Caco-2 (cell line): ENCODE data around the gene LCK. TPM values are rescaled to one million over a fixed set of nuclear protein-coding genes. Genes with fewer than 3 reads are reported as not detected.
A peak's percentile ranks its signal among the peaks of the same experiment; 100 is the strongest.

ENCODE experiments used
- BruUV-seq: library from RNA; stranded (reverse); fragments of 400-500 nt; replicated peaks from 2 replicates; lab custom pipeline; 2021; lab: Mats Ljungman, UMichigan
- CTCF ChIA-PET: fragments of 300-600 bp; sonication (Branson Sonifier 250); formaldehyde crosslinking; loops from one replicate; lab custom pipeline; 2022; ENCODE audit warnings: antibody characterized with exemption; lab: Charles Lee
- POLR2A ChIA-PET: fragments of 300-600 bp; sonication (Branson Sonifier 250); formaldehyde crosslinking; loops from one replicate; lab custom pipeline; 2022; ENCODE audit warnings: antibody characterized with exemption; lab: Charles Lee
- DNase-seq, 2 experiments: peaks; one replicate each; pipeline versions ENCODE4 v3.0.0 to v3.0.0-alpha.2; 2020 to 2022
- H3K27me3 ChIP-seq: replicated peaks from 2 replicates; pipeline ENCODE4 v1.6.0; 2011; ENCODE audit warnings: low read length; ENCODE audit not compliant: control insufficient read depth, insufficient read depth
- H3K36me3 ChIP-seq: 2 replicates; pipeline ENCODE4 v1.5.1; 2011; ENCODE audit warnings: low read length; ENCODE audit not compliant: control insufficient read depth, insufficient read depth
- H3K4me1 ChIP-seq: fragments of 250-450 bp; sonication (Bioruptor Pico); 2 replicates; pipeline ENCODE4 v1.5.1; 2020; ENCODE audit warnings: mild to moderate bottlenecking
- H3K4me3 ChIP-seq: 2 replicates; pipeline ENCODE4 v1.5.1; 2011; ENCODE audit warnings: low read depth, mild to moderate bottlenecking, control low read depth, low read length
- H3K9me3 ChIP-seq: fragments of 250-450 bp; sonication (Bioruptor Pico); 2 replicates; pipeline ENCODE4 v1.5.1; 2020; ENCODE audit warnings: mild to moderate bottlenecking, moderate library complexity
- H3K27ac Mint-ChIP-seq: one replicate; pipeline ENCODE4 v1.8.0; 2022; ENCODE audit warnings: mixed read lengths; ENCODE audit not compliant: unreplicated experiment
- H3K27me3 Mint-ChIP-seq: one replicate; pipeline ENCODE4 v1.8.0; 2022; ENCODE audit warnings: mixed read lengths; ENCODE audit not compliant: insufficient read depth, unreplicated experiment
- H3K36me3 Mint-ChIP-seq: one replicate; pipeline ENCODE4 v1.8.0; 2022; ENCODE audit warnings: mild to moderate bottlenecking, mixed read lengths; ENCODE audit not compliant: insufficient read depth, unreplicated experiment
- H3K4me1 Mint-ChIP-seq: one replicate; pipeline ENCODE4 v1.8.0; 2022; ENCODE audit warnings: low read depth, mixed read lengths; ENCODE audit not compliant: unreplicated experiment
- H3K4me3 Mint-ChIP-seq: one replicate; pipeline ENCODE4 v1.8.0; 2022; ENCODE audit warnings: mild to moderate bottlenecking, moderate library complexity, mixed read lengths; ENCODE audit not compliant: unreplicated experiment
- H3K9me3 Mint-ChIP-seq: one replicate; pipeline ENCODE4 v1.8.0; 2022; ENCODE audit warnings: mixed read lengths; ENCODE audit not compliant: unreplicated experiment
- intact Hi-C: fragments of 100-400 bp; cut with micrococcal nuclease; formaldehyde crosslinking; loops from one replicate; pipeline ENCODE4 v1.10.0; 2022; ENCODE audit not compliant: unreplicated experiment
- total RNA-seq: library from RNA; stranded (reverse); gene quantifications from 2 replicates; pipeline ENCODE4 v1.2.3, GENCODE V29; 2022
- TF ChIP-seq, protein P1 (sequence below), 2 experiments: fragments of 200-600 bp in 1 of 2; IDR thresholded peaks; 1 replicate in 1 of 2; 2 replicates in 1 of 2; pipeline versions ENCODE4 v1.5.1 to v1.8.0; 2011 to 2022; ENCODE audit warnings: antibody characterized with exemption in 1 of 2, control low read depth in 1 of 2, inconsistent platforms in 1 of 2, low read depth in 1 of 2, low read length in 1 of 2, mild to moderate bottlenecking in 1 of 2, moderate library complexity in 1 of 2; ENCODE audit not compliant: insufficient read depth in 1 of 2, severe bottlenecking in 1 of 2, unreplicated experiment in 1 of 2

Gene LCK
- total RNA-seq, 1 experiment from 2014 or later: 0.39 TPM

DNA sequence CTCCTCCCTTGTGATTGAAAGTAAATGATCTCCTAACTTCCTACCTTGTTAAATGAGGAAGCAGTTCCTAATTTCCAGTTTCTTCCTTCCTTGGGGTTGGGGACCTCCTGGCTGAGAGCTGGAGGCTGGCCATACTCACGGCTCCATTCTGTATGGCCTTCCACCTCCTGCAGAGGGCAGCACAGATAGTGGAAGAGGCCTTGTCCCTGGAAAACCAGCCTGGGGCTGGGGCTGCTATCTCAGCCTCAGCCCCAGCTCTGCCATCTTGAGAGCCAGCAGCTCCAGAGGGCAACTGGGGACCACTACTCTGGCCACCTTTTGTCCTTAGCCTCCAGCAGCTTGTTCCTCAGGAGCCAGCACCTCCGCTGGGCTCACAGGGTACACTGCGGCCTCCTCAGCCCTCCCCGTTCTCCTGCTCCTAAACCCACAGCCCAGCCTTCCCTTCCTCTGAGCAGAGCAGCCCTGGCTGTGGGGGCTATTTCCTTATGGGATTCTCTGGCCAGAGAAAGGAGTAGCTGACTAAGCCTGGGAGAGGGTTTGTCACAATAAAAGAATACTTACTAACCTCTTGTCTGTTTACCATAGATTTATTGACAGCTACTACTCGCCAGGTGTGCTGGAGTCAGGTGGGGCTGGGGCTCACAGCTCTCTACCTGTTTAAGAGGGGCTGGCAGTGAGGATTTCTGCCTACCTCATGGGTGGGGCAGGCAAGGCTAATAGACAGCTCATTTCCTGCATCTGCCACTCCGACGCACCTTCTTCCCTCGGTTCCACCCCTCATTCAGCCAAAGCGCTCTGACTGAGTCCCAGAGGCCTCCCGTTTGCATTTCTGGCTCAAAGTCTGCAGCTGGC, 35.2 kb upstream of the LCK start:
- H3K27me3 ChIP-seq: no peaks in the 10 kb centered on the region
- no peaks in the 10 kb centered on the region for H3K4me1 ChIP-seq
- TF ChIP-seq, protein P1, sequence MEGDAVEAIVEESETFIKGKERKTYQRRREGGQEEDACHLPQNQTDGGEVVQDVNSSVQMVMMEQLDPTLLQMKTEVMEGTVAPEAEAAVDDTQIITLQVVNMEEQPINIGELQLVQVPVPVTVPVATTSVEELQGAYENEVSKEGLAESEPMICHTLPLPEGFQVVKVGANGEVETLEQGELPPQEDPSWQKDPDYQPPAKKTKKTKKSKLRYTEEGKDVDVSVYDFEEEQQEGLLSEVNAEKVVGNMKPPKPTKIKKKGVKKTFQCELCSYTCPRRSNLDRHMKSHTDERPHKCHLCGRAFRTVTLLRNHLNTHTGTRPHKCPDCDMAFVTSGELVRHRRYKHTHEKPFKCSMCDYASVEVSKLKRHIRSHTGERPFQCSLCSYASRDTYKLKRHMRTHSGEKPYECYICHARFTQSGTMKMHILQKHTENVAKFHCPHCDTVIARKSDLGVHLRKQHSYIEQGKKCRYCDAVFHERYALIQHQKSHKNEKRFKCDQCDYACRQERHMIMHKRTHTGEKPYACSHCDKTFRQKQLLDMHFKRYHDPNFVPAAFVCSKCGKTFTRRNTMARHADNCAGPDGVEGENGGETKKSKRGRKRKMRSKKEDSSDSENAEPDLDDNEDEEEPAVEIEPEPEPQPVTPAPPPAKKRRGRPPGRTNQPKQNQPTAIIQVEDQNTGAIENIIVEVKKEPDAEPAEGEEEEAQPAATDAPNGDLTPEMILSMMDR (IDR thresholded peaks at IDR 0.05; ENCODE audit: insufficient read depth in 1 of 2, low read depth in 1 of 2, low read length in 1 of 2, severe bottlenecking in 1 of 2, unreplicated experiment in 1 of 2): peak; percentile 58 to 67
- Mint-ChIP-seq H3K36me3 (no peaks in the 10 kb centered on the region), H3K4me1 (no peaks in the 10 kb centered on the region), H3K9me3 (no peaks in the 10 kb centered on the region), H3K4me3 (no peak overlapping the region), H3K27me3 (no peaks in the 10 kb centered on the region), H3K27ac (no peak overlapping the region)
- ChIA-PET POLR2A (interaction anchor here (0.7 to 1.1 kb wide), 3 partner anchors 10 to 116 kb away, joined by 3 to 4 read pairs (median 4); partner anchors contain the start of gene IQCC), CTCF (interaction anchor here (0.5 to 2.4 kb wide), 9 partner anchors 10 to 179 kb away, joined by 3 to 11 read pairs (median 5); partner anchors contain the start of genes BSDC1, CCDC28B and IQCC)
- no peaks in the 10 kb centered on the region for H3K9me3 ChIP-seq
- intact Hi-C loops: loop anchor here (2.0 to 5.0 kb wide), 2 partner anchors 101 to 136 kb away; no protein-coding TSS in a partner anchor
- DNase-seq: peak; percentile 65 to 70
- no peak overlapping the region for H3K4me3 ChIP-seq
- BruUV-seq: no TSS peak
- H3K36me3 ChIP-seq: no peaks in the 10 kb centered on the region

DNA sequence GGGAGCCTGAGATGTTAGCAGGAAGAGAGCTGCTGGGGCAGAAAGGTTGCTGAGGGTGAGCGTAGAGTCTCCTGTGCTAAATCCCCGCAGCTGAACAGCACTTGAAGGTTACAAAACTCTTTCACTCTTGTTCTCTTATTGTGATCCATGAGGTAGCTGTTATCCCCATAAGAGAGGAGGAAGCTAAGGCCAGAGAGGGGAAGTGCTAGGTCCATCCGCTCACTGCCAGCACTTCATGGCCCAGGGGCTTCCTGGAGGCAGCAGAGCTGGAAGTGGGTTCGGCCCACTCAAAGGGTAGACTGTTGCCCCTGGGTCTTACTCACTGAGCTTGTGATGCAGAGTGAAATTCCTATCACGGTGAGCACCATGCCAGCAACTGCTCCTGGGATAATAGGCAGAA, 34.5 kb upstream of the LCK start:
- intact Hi-C loops: loop anchor here (5.0 kb wide), 1 partner anchor 136 kb away; no protein-coding TSS in a partner anchor
- CTCF ChIA-PET: interaction anchor here (1.0 to 2.4 kb wide), 4 partner anchors 11 to 147 kb away, joined by 5 to 11 read pairs (median 8); partner anchors contain the start of gene IQCC
- no peaks in the 10 kb centered on the region for H3K4me1 ChIP-seq

DNA sequence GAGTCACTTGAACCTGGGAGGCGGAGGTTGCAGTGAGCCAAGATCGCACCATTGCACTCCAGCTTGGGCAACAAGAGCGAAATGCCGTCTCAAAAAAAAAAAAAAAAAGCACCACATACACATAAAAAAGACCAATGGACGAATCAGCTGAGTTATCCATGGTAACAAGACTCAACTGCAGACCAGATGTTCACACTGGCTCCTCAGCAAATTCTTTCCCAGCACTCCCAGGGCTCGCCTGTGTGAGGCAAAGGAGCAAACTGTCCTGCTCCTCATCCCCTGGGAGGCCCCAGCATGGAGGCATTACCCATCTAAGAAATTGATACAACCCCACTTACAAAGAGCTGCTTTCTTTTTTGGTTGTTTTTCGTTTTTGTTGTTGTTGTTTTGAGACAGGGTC, 32.0 kb upstream of the LCK start:
- no peak for DNase-seq
- Histone ChIP-seq H3K27me3 (no peaks in the 10 kb centered on the region), H3K4me3 (no peak overlapping the region), H3K9me3 (no peaks in the 10 kb centered on the region), H3K4me1 (no peaks in the 10 kb centered on the region), H3K36me3 (no peaks in the 10 kb centered on the region)
- H3K4me3 Mint-ChIP-seq: no peak overlapping the region
- H3K4me1 Mint-ChIP-seq: no peaks in the 10 kb centered on the region
- no peaks in the 10 kb centered on the region for H3K9me3 Mint-ChIP-seq
- no TSS peak for BruUV-seq
- TF ChIP-seq, protein P1 (IDR thresholded peaks at IDR 0.05; ENCODE audit: insufficient read depth in 1 of 2, low read depth in 1 of 2, low read length in 1 of 2, severe bottlenecking in 1 of 2, unreplicated experiment in 1 of 2): no peak
- H3K27ac Mint-ChIP-seq: no peak overlapping the region
- POLR2A ChIA-PET: no interaction called here
- peaks cover under 1% of the 10 kb centered on the region for H3K36me3 Mint-ChIP-seq
- H3K27me3 Mint-ChIP-seq: no peaks in the 10 kb centered on the region
- intact Hi-C loops: loop anchor here (5.0 kb wide), 1 partner anchor 133 kb away; no protein-coding TSS in a partner anchor
- CTCF ChIA-PET: no interaction called here

More for the DNA sequence above, 34.5 kb upstream of the LCK start:
- Mint-ChIP-seq H3K36me3 (no peaks in the 10 kb centered on the region), H3K4me1 (no peaks in the 10 kb centered on the region), H3K27ac (no peak overlapping the region), H3K4me3 (no peak overlapping the region), H3K9me3 (no peaks in the 10 kb centered on the region), H3K27me3 (no peaks in the 10 kb centered on the region)
- TF ChIP-seq, protein P1 (IDR thresholded peaks at IDR 0.05; ENCODE audit: insufficient read depth in 1 of 2, low read depth in 1 of 2, low read length in 1 of 2, severe bottlenecking in 1 of 2, unreplicated experiment in 1 of 2): no peak
- H3K4me3 ChIP-seq: no peak overlapping the region
- no peaks in the 10 kb centered on the region for H3K36me3 ChIP-seq
- no peaks in the 10 kb centered on the region for H3K27me3 ChIP-seq
- no peak for DNase-seq
- BruUV-seq: no TSS peak
- POLR2A ChIA-PET: no interaction called here
- H3K9me3 ChIP-seq: no peaks in the 10 kb centered on the region
